Loucy (cell line): ENCODE data around the gene ABLIM1.
"Not testable (repeated sequence)": the region's sequence is repeated elsewhere in the genome, so short reads cannot be mapped to it uniquely, and the experiment has no call there.

Experiments used
- CTCF ChIP-seq: fragments of 200-600 bp; sonication (generic); conservative IDR thresholded peaks from 2 replicates; pipeline ENCODE4 v1.5.1; 2014; ENCODE audit warnings: mild to moderate bottlenecking, antibody characterized with exemption, low read length
- EZH2phosphoT487 ChIP-seq: fragments of 200-600 bp; IDR thresholded peaks from 2 replicates; pipeline ENCODE4 v1.6.1; 2018; ENCODE audit warnings: antibody characterized with exemption, mild to moderate bottlenecking, moderate library complexity, borderline replicate concordance

GRCh38 chr10:114696301-114696700 is 38.2 kb upstream of the ABLIM1 start:
- TF ChIP-seq CTCF, EZH2phosphoT487: not testable (repeated sequence)
